ENCODE measurements around the gene TCP10L. TPM values are rescaled to one million over a fixed set of nuclear protein-coding genes. Genes with fewer than 3 reads are reported as not detected.

Gene TCP10L
- total and polyA plus RNA-seq, 2 of the 13 experiments (the other 11 are each of a cell fraction or from before 2014, with no cell fraction given) = 0.90 to 2.4 TPM

GRCh38 chr21:32597205-32597604 lies 11.9 kb upstream of the TCP10L start (continued):
- TF ChIP-seq HOXA5 (CRISPR knock-in tag; IDR thresholded peaks at IDR 0.05) = no peak
- TF ChIP-seq, protein P1, sequence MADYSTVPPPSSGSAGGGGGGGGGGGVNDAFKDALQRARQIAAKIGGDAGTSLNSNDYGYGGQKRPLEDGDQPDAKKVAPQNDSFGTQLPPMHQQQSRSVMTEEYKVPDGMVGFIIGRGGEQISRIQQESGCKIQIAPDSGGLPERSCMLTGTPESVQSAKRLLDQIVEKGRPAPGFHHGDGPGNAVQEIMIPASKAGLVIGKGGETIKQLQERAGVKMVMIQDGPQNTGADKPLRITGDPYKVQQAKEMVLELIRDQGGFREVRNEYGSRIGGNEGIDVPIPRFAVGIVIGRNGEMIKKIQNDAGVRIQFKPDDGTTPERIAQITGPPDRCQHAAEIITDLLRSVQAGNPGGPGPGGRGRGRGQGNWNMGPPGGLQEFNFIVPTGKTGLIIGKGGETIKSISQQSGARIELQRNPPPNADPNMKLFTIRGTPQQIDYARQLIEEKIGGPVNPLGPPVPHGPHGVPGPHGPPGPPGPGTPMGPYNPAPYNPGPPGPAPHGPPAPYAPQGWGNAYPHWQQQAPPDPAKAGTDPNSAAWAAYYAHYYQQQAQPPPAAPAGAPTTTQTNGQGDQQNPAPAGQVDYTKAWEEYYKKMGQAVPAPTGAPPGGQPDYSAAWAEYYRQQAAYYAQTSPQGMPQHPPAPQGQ (CRISPR knock-in tag; IDR thresholded peaks at IDR 0.05; ENCODE audit: borderline replicate concordance) = no peak
- TF ChIP-seq MAFK (conservative IDR thresholded peaks at IDR 0.05 in 1 of 2, IDR thresholded peaks at IDR 0.05 in 1 of 2; ENCODE audit: low read length in 2 of 2) = no peak
- TF ChIP-seq, protein P2, sequence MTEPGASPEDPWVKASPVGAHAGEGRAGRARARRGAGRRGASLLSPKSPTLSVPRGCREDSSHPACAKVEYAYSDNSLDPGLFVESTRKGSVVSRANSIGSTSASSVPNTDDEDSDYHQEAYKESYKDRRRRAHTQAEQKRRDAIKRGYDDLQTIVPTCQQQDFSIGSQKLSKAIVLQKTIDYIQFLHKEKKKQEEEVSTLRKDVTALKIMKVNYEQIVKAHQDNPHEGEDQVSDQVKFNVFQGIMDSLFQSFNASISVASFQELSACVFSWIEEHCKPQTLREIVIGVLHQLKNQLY (CRISPR knock-in tag; IDR thresholded peaks at IDR 0.05) = no peak
- TF ChIP-seq NFE2L1 (CRISPR knock-in tag; IDR thresholded peaks at IDR 0.05; ENCODE audit: borderline replicate concordance) = no peak
- no peak for TF ChIP-seq ZNF781 (CRISPR knock-in tag; IDR thresholded peaks at IDR 0.05; ENCODE audit: borderline replicate concordance, not compliant biosample characterization)
- TF ChIP-seq, protein P3, sequence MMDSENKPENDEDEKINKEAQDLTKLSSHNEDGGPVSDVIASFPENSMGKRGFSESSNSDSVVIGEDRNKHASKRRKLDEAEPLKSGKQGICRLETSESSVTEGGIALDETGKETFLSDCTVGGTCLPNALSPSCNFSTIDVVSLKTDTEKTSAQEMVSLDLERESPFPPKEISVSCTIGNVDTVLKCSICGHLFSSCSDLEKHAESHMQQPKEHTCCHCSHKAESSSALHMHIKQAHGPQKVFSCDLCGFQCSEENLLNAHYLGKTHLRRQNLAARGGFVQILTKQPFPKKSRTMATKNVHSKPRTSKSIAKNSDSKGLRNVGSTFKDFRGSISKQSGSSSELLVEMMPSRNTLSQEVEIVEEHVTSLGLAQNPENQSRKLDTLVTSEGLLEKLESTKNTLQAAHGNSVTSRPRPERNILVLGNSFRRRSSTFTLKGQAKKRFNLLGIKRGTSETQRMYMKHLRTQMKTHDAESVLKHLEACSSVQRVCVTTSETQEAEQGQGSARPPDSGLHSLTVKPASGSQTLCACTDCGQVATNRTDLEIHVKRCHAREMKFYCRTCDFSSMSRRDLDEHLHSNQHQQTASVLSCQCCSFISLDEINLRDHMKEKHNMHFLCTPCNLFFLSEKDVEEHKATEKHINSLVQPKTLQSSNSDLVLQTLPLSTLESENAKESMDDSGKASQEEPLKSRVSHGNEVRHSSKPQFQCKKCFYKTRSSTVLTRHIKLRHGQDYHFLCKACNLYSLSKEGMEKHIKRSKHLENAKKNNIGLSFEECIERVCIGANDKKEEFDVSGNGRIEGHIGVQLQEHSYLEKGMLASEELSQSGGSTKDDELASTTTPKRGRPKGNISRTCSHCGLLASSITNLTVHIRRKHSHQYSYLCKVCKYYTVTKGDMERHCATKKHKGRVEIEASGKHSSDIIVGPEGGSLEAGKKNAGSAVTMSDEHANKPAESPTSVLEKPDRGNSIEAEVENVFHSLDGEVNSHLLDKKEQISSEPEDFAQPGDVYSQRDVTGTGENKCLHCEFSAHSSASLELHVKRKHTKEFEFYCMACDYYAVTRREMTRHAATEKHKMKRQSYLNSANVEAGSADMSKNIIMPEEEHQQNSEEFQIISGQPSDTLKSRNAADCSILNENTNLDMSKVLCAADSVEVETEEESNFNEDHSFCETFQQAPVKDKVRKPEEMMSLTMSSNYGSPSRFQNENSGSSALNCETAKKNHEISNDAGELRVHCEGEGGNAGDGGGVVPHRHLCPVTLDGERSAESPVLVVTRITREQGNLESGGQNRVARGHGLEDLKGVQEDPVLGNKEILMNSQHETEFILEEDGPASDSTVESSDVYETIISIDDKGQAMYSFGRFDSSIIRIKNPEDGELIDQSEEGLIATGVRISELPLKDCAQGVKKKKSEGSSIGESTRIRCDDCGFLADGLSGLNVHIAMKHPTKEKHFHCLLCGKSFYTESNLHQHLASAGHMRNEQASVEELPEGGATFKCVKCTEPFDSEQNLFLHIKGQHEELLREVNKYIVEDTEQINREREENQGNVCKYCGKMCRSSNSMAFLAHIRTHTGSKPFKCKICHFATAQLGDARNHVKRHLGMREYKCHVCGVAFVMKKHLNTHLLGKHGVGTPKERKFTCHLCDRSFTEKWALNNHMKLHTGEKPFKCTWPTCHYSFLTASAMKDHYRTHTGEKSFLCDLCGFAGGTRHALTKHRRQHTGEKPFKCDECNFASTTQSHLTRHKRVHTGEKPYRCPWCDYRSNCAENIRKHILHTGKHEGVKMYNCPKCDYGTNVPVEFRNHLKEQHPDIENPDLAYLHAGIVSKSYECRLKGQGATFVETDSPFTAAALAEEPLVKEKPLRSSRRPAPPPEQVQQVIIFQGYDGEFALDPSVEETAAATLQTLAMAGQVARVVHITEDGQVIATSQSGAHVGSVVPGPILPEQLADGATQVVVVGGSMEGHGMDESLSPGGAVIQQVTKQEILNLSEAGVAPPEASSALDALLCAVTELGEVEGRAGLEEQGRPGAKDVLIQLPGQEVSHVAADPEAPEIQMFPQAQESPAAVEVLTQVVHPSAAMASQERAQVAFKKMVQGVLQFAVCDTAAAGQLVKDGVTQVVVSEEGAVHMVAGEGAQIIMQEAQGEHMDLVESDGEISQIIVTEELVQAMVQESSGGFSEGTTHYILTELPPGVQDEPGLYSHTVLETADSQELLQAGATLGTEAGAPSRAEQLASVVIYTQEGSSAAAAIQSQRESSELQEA (CRISPR knock-in tag; IDR thresholded peaks at IDR 0.05; ENCODE audit: not compliant biosample characterization) = no peak
- no peak for TF ChIP-seq NPAS2 (CRISPR knock-in tag; IDR thresholded peaks at IDR 0.05; ENCODE audit: borderline replicate concordance)
- TF ChIP-seq RFX3 (CRISPR knock-in tag; IDR thresholded peaks at IDR 0.05) = no peak
- no peak for TF ChIP-seq ZNF800 (CRISPR knock-in tag; IDR thresholded peaks at IDR 0.05)
- TF ChIP-seq ZSCAN30 (CRISPR knock-in tag; IDR thresholded peaks at IDR 0.05) = no peak
- TF ChIP-seq ZFP37 (CRISPR knock-in tag; IDR thresholded peaks at IDR 0.05; ENCODE audit: borderline replicate concordance) = no peak
- no peak for TF ChIP-seq EZH2 (conservative IDR thresholded peaks at IDR 0.05; ENCODE audit: low read depth, low read length)
- TF ChIP-seq ZNF766 (CRISPR knock-in tag; IDR thresholded peaks at IDR 0.05; ENCODE audit: borderline replicate concordance) = no peak
- no peak for TF ChIP-seq DR1 (CRISPR knock-in tag; IDR thresholded peaks at IDR 0.05)
- peak; percentile 27 for TF ChIP-seq XRCC5 (optimal IDR thresholded peaks at IDR 0.05; ENCODE audit: low read length)
- no peak for TF ChIP-seq ZFY (CRISPR knock-in tag; IDR thresholded peaks at IDR 0.05)
- no peak for TF ChIP-seq FOXM1 (CRISPR knock-in tag; IDR thresholded peaks at IDR 0.05)
- TF ChIP-seq ELF3 (CRISPR knock-in tag; IDR thresholded peaks at IDR 0.05) = 0 out of 2 replicates have a peak, but pooled peaks have one; percentile 22

All from HepG2 (cell line).